ENCODE measurements around the gene PLEKHA5. TPM values are rescaled to one million over a fixed set of nuclear protein-coding genes. Genes with fewer than 3 reads are reported as not detected.
A peak's percentile ranks its signal among the peaks of the same experiment; 100 is the strongest.
"Not testable (repeated sequence)": the region's sequence is repeated elsewhere in the genome, so short reads cannot be mapped to it uniquely, and the experiment has no call there.

PLEKHA5 gene
- total RNA-seq, 1 donor = 82.2 TPM

GRCh38 chr12:19390051-19390598, 260.6 kb downstream of the PLEKHA5 start:
- Histone ChIP-seq H3K9me3 (ENCODE audit: low read depth, low read length) (no peaks in the 10 kb centered on the region), H3K27me3 (ENCODE audit: insufficient read depth, low read length) (no peaks in the 10 kb centered on the region), H3K27ac (ENCODE audit: low read depth, low read length) (no peak overlapping the region), H3K4me3 (ENCODE audit: insufficient read depth, low read length) (no peak overlapping the region), H3K4me2 (ENCODE audit: insufficient read depth, low read length) (no peak overlapping the region), H2AFZ (ENCODE audit: low read length) (no peak overlapping the region), H3K36me3 (ENCODE audit: insufficient read depth, low read length) (no peaks in the 10 kb centered on the region), H3K79me2 (ENCODE audit: insufficient read depth, low read length) (no peaks in the 10 kb centered on the region), H3K4me1 (ENCODE audit: insufficient read depth, low read length) (no peaks in the 10 kb centered on the region), H4K20me1 (ENCODE audit: insufficient read depth, low read length) (no peaks in the 10 kb centered on the region)
- DNase-seq (ENCODE audit: insufficient read length, low spot score, missing footprints) = peak; percentile 58
- TF ChIP-seq CTCF (IDR thresholded peaks at IDR 0.05; ENCODE audit: extremely low read depth, low read depth, low read length) = no peak

- H3K27me3 ChIP-seq (ENCODE audit: insufficient read depth, low read length); H3K4me1 ChIP-seq (ENCODE audit: insufficient read depth, low read length); H3K79me2 ChIP-seq (ENCODE audit: insufficient read depth, low read length); H2AFZ ChIP-seq (ENCODE audit: low read length); H3K36me3 ChIP-seq (ENCODE audit: insufficient read depth, low read length); H4K20me1 ChIP-seq (ENCODE audit: insufficient read depth, low read length); H3K4me3 ChIP-seq (ENCODE audit: insufficient read depth, low read length); H3K9me3 ChIP-seq (ENCODE audit: low read depth, low read length); H3K27ac ChIP-seq (ENCODE audit: low read depth, low read length); H3K4me2 ChIP-seq (ENCODE audit: insufficient read depth, low read length); DNase-seq (ENCODE audit: insufficient read length, low spot score, missing footprints): not testable (repeated sequence)
These were observed 263.1 kb downstream of the PLEKHA5 start for GRCh38 chr12:19392644-19393043.

- Histone ChIP-seq H3K36me3 (ENCODE audit: insufficient read depth, low read length) (no peaks in the 10 kb centered on the region), H3K27ac (ENCODE audit: low read depth, low read length) (no peak overlapping the region), H3K27me3 (ENCODE audit: insufficient read depth, low read length) (no peaks in the 10 kb centered on the region), H3K4me1 (ENCODE audit: insufficient read depth, low read length) (no peaks in the 10 kb centered on the region), H3K4me2 (ENCODE audit: insufficient read depth, low read length) (no peak overlapping the region), H4K20me1 (ENCODE audit: insufficient read depth, low read length) (no peaks in the 10 kb centered on the region), H2AFZ (ENCODE audit: low read length) (no peak overlapping the region), H3K4me3 (ENCODE audit: insufficient read depth, low read length) (no peak overlapping the region), H3K9me3 (ENCODE audit: low read depth, low read length) (no peaks in the 10 kb centered on the region), H3K79me2 (ENCODE audit: insufficient read depth, low read length) (no peaks in the 10 kb centered on the region)
- no peak for DNase-seq (ENCODE audit: insufficient read length, low spot score, missing footprints)
- TF ChIP-seq CTCF (IDR thresholded peaks at IDR 0.05; ENCODE audit: extremely low read depth, low read depth, low read length) = no peak
These were observed 264.9 kb downstream of the PLEKHA5 start for GRCh38 chr12:19394385-19394784.

GRCh38 chr12:19397534-19397933, 268.0 kb downstream of the PLEKHA5 start:
- no peak for DNase-seq (ENCODE audit: insufficient read length, low spot score, missing footprints)

More at GRCh38 chr12:19397534-19397933, 268.0 kb downstream of the PLEKHA5 start:
- Histone ChIP-seq H3K79me2 (ENCODE audit: insufficient read depth, low read length) (no peaks in the 10 kb centered on the region), H4K20me1 (ENCODE audit: insufficient read depth, low read length) (no peaks in the 10 kb centered on the region), H3K27me3 (ENCODE audit: insufficient read depth, low read length) (peaks cover 4% of the 10 kb centered on the region), H3K4me1 (ENCODE audit: insufficient read depth, low read length) (no peaks in the 10 kb centered on the region), H2AFZ (ENCODE audit: low read length) (no peak overlapping the region), H3K4me3 (ENCODE audit: insufficient read depth, low read length) (no peak overlapping the region), H3K9me3 (ENCODE audit: low read depth, low read length) (no peaks in the 10 kb centered on the region), H3K27ac (ENCODE audit: low read depth, low read length) (no peak overlapping the region), H3K36me3 (ENCODE audit: insufficient read depth, low read length) (no peaks in the 10 kb centered on the region), H3K4me2 (ENCODE audit: insufficient read depth, low read length) (no peak overlapping the region)
- no peak for TF ChIP-seq CTCF (IDR thresholded peaks at IDR 0.05; ENCODE audit: extremely low read depth, low read depth, low read length)
